ENCODE data around the gene GPR45. TPM values are rescaled to one million over a fixed set of nuclear protein-coding genes. Genes with fewer than 3 reads are reported as not detected.

Gene GPR45
- total and polyA plus RNA-seq, 2 donors (not counting 3 experiments of a cell fraction or from before 2014, with no cell fraction given), result not detected

DNA sequence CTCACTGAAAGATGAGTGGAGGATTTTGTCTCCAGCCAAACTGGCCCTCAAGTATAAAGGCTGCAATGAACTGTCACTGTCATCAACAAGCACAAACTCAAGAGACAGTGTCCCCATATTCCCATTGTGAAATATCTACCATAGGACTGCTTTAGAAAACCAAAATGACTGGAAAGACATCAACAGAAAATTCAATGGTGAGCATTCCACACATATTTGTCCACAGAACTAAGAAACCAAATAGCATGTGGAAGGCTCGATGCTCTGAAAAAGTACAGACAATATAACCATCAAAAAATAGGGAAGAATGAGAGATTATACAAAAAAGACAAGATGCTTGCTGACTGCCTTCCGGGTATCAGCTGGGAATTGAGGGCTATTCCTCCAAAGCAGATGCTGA, 50.4 kb downstream of the GPR45 start:
- Histone ChIP-seq H3K4me2 (ENCODE audit: insufficient read depth, low read length) (no peak overlapping the region), H3K36me3 (ENCODE audit: control insufficient read depth in 2 of 2, extremely low read depth in 1 of 2, insufficient read depth in 2 of 2, low read length in 2 of 2) (peaks cover 8 to 12% of the 10 kb centered on the region in 2 experiments), H3K27ac (ENCODE audit: insufficient read depth, low read depth, low read length) (no peak overlapping the region), H3K9me3 (replicated peaks; ENCODE audit: control insufficient read depth, insufficient read depth, low read length) (no peaks in the 10 kb centered on the region), H3K9ac (replicated peaks; ENCODE audit: extremely low read depth, insufficient read depth, low read length) (no peak overlapping the region), H3K27me3 (ENCODE audit: control insufficient read depth in 2 of 2, insufficient read depth in 2 of 2, low read length in 2 of 2) (no peaks in the 10 kb centered on the region), H3K9me1 (replicated peaks; ENCODE audit: control insufficient read depth, extremely low read depth, insufficient read depth, low read length) (no peaks in the 10 kb centered on the region), H3K4me3 (replicated peaks in 1 of 3; ENCODE audit: insufficient read depth in 1 of 3, low read depth in 1 of 3, low read length in 3 of 3) (no peak overlapping the region), H2AFZ (ENCODE audit: low read depth, low read length) (no peak overlapping the region), H4K20me1 (replicated peaks; ENCODE audit: control insufficient read depth, extremely low read depth, insufficient read depth, low read length) (no peaks in the 10 kb centered on the region), H3K4me1 (ENCODE audit: control insufficient read depth, extremely low read depth, insufficient read depth, low read length) (no peaks in the 10 kb centered on the region), H3K79me2 (ENCODE audit: control insufficient read depth, insufficient read depth, low read length) (peaks cover 3% of the 10 kb centered on the region)
- no peak for TF ChIP-seq JUN (IDR thresholded peaks at IDR 0.05; ENCODE audit: borderline replicate concordance, insufficient read depth, insufficient read length, low read depth)
- no peak for TF ChIP-seq EZH2 (IDR thresholded peaks at IDR 0.05; ENCODE audit: borderline replicate concordance, low read depth, low read length, severe bottlenecking)
- no peak for TF ChIP-seq FOS (IDR thresholded peaks at IDR 0.05; ENCODE audit: borderline replicate concordance, insufficient read depth, low read length)
- no peak for TF ChIP-seq POLR2A (IDR thresholded peaks at IDR 0.05; ENCODE audit: low read depth, low read length)
- TF ChIP-seq POLR2AphosphoS5 (IDR thresholded peaks at IDR 0.05; ENCODE audit: insufficient read depth, low read depth, low read length), result no peak
- TF ChIP-seq, protein P1, sequence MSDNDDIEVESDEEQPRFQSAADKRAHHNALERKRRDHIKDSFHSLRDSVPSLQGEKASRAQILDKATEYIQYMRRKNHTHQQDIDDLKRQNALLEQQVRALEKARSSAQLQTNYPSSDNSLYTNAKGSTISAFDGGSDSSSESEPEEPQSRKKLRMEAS (IDR thresholded peaks at IDR 0.05; ENCODE audit: insufficient read depth, insufficient read length), result no peak
- ChIA-PET POLR2A (no interaction called here), CTCF (interaction anchor here (1.5 to 1.7 kb wide), 2 partner anchors 33 to 48 kb away, joined by 4 to 6 read pairs; no protein-coding TSS in a partner anchor)
- DNase-seq (ENCODE audit: low read depth, low spot score), result no peak
- dilution Hi-C loops (cut with MboI; ENCODE audit: extremely low pct_ligation_motif_present, low sequenced_read_pairs), result no loop called here
- intact Hi-C loops (cut with micrococcal nuclease), result no loop called here
- FAIRE-seq, result no peak
- no TSS peak for BruUV-seq (replicated peaks)

Other genes starting within 250 kb of the GPR45 start
- gene MRPS9, start 203.7 kb upstream of the GPR45 start, total RNA-seq, result 21.8 and 23.9 TPM in 2 replicates
- gene MRPS9, start 203.7 kb upstream of the GPR45 start, polyA plus RNA-seq, result 10.9 and 14.5 TPM in 2 replicates
- 34.9 and 37.6 TPM in 2 replicates for gene TGFBRAP1, start 88.0 kb downstream of the GPR45 start, total RNA-seq
- 22.3 and 25.4 TPM in 2 replicates for gene TGFBRAP1, start 88.0 kb downstream of the GPR45 start, polyA plus RNA-seq
- 15.0 and 16.0 TPM in 2 replicates for gene C2orf49, start 95.8 kb downstream of the GPR45 start, total RNA-seq
- gene C2orf49, start 95.8 kb downstream of the GPR45 start, polyA plus RNA-seq, result 3.6 and 4.6 TPM in 2 replicates
- gene FHL2, start 157.3 kb downstream of the GPR45 start, total RNA-seq, result 178 and 197 TPM in 2 replicates
- 491 and 497 TPM in 2 replicates for gene FHL2, start 157.3 kb downstream of the GPR45 start, polyA plus RNA-seq

All from endothelial cell of umbilical vein (primary cell).